ENCODE data around the gene KIN. TPM values are rescaled to one million over a fixed set of nuclear protein-coding genes. Genes with fewer than 3 reads are reported as not detected.

The KIN gene
- total and polyA plus RNA-seq, 11 donors, result 2.5 to 10.7 (median 5.7) TPM

DNA sequence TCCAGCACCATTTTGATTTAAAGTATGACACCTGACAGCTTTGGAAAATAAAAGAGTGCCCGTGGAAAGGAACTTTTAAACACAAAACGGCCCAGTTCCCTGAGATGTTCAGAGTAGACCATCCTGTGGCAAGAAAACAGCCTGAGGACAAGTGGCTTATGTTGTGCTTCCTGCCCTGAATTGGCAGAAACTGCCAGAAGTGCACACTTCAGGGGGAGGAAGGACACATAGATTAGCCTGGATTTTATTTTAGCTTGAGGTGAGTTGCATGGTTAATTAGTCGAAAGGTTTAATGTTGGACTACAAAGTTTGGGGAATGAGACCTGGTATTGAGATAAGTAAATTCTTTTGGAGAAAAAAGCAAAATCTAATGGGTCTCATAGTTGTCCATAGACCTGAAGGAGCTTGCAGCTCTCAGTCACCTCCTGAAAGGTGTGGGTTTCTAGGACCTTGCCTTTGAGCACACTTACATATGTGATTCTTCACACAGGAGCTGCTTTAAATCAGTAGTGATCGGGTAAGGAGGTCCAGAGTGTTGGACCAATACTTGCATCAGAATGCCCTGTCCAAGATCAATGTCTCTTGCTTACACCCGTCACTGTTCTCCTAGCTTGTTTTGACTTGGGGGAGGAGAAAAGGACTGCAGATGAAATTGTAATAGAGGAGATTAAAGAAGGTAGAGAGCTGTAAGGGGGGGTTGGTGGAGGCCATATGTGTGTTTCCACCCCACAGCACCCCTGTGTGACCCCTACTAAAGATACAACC lies 79.8 kb downstream of the KIN start:
- ATAC-seq, result no peak
- Histone ChIP-seq H3K4me1 (no peaks in the 10 kb centered on the region), H3K27me3 (peaks cover 0 to 16% (median 0%) of the 10 kb centered on the region in 9 donors), H3K36me3 (no peaks in the 10 kb centered on the region), H3K4me3 (no peak overlapping the region), H3K27ac (no peak overlapping the region), H3K9me3 (no peaks in the 10 kb centered on the region)
- DNase-seq, result no peak
- intact Hi-C loops (cut with DNase I), result no loop called here
- TF ChIP-seq, protein P1, sequence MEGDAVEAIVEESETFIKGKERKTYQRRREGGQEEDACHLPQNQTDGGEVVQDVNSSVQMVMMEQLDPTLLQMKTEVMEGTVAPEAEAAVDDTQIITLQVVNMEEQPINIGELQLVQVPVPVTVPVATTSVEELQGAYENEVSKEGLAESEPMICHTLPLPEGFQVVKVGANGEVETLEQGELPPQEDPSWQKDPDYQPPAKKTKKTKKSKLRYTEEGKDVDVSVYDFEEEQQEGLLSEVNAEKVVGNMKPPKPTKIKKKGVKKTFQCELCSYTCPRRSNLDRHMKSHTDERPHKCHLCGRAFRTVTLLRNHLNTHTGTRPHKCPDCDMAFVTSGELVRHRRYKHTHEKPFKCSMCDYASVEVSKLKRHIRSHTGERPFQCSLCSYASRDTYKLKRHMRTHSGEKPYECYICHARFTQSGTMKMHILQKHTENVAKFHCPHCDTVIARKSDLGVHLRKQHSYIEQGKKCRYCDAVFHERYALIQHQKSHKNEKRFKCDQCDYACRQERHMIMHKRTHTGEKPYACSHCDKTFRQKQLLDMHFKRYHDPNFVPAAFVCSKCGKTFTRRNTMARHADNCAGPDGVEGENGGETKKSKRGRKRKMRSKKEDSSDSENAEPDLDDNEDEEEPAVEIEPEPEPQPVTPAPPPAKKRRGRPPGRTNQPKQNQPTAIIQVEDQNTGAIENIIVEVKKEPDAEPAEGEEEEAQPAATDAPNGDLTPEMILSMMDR (IDR thresholded peaks at IDR 0.05), result no peak
- no peak for TF ChIP-seq POLR2A (IDR thresholded peaks at IDR 0.05)
- WGBS, 4 donors, result 84 to 90% (median 86%) methylated on average over 5 of the region's 5 CpGs

DNA sequence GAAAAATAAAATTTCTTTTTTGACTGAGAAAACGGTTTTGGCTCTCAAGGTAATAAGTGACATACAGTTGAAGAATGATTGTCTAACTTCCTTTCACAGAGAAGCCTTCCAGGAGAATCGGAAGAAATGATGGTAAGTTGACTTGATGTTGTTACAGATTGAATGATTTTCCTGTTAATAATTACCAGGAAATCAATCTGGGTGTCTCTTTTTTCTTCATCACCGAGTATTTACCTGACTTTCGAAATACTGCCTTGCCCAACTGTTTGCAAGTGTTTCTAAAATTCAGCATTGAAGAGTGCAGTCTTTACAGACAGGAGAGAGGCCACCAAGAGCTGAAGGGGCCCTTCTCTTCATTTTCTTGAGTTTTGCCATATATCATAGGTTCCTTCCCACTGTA lies 80.7 kb downstream of the KIN start:
- H3K9me3 ChIP-seq, result no peaks in the 10 kb centered on the region
- no peak for TF ChIP-seq POLR2A (IDR thresholded peaks at IDR 0.05)
- TF ChIP-seq, protein P1 (IDR thresholded peaks at IDR 0.05), result no peak
- H3K27ac ChIP-seq, result no peak overlapping the region
- 65 to 82% (median 80%) methylated on average over 4 of the region's 4 CpGs for WGBS, 4 donors
- H3K27me3 ChIP-seq, result peaks cover 0 to 16% (median 0%) of the 10 kb centered on the region in 9 donors
- ATAC-seq, result no peak
- no peaks in the 10 kb centered on the region for H3K4me1 ChIP-seq
- DNase-seq, result no peak
- intact Hi-C loops (cut with DNase I), result no loop called here
- H3K36me3 ChIP-seq, result no peaks in the 10 kb centered on the region
- H3K4me3 ChIP-seq, result no peak overlapping the region

DNA sequence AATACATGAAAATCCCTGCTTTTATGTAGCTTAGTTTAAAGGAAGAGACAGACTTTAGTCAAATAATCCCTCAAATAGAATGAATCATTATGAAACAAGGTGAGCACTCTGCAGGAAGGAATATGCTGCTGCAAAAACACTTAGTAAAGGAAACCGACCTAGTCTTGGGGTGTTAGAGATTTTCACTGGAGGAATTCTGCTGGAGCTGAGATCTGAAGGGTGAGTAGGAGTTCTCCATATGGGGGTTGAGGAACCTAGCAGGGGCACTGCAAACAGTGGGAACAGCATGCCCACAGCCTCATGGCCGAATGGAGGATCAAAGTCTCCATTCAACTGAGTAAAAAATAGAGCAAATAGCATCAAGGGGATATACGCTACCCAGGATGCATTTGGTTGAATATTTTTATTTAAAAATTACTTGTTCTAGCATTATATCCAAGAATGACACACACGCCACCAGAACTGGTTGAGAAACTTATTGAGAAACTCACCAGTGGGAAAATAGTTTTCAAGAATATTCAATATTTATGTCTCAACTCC lies 81.2 kb downstream of the KIN start:
- WGBS, 4 donors, result 79 to 87% (median 85%) methylated on average over 4 of the region's 4 CpGs
- TF ChIP-seq POLR2A (IDR thresholded peaks at IDR 0.05), result no peak
- TF ChIP-seq, protein P1 (IDR thresholded peaks at IDR 0.05), result no peak
- H3K27me3 ChIP-seq, result peaks cover 0 to 16% (median 0%) of the 10 kb centered on the region in 9 donors
- H3K4me3 ChIP-seq, result no peak overlapping the region
- H3K4me1 ChIP-seq, result no peaks in the 10 kb centered on the region
- no peaks in the 10 kb centered on the region for H3K9me3 ChIP-seq
- intact Hi-C loops (cut with DNase I), result no loop called here
- no peaks in the 10 kb centered on the region for H3K36me3 ChIP-seq
- no peak overlapping the region for H3K27ac ChIP-seq
- no peak for ATAC-seq
- DNase-seq, result no peak

- Histone ChIP-seq H3K4me1 (no peaks in the 10 kb centered on the region), H3K27me3 (peaks cover 0 to 16% (median 0%) of the 10 kb centered on the region in 9 donors), H3K9me3 (no peaks in the 10 kb centered on the region), H3K4me3 (no peak overlapping the region), H3K27ac (no peak overlapping the region), H3K36me3 (no peaks in the 10 kb centered on the region)
- TF ChIP-seq, protein P1 (IDR thresholded peaks at IDR 0.05), result no peak
- no peak for TF ChIP-seq POLR2A (IDR thresholded peaks at IDR 0.05)
- no peak for DNase-seq
- ATAC-seq, result no peak
- intact Hi-C loops (cut with DNase I), result no loop called here
- 68 to 79% (median 75%) methylated on average over 3 of the region's 3 CpGs for WGBS, 4 donors
Observed at GRCh38 chr10:7705341-7705740, 82.5 kb downstream of the KIN start.

Data from heart left ventricle (tissue), 16 donors.